Measurements from ENCODE around the gene GDA.

Gene GDA

GRCh38 chr9:72147676-72148075, 1.6 kb upstream of the GDA start:
- H3K9ac ChIP-seq (ENCODE audit: low read depth in 1 of 2, low read length in 2 of 2), result no peak overlapping the region
- H3K4me1 ChIP-seq (ENCODE audit: control insufficient read depth in 1 of 2, insufficient read depth in 2 of 2, low read length in 2 of 2), result peaks cover 0 to 15% of the 10 kb centered on the region in 2 donors
- no peaks in the 10 kb centered on the region for H3K9me3 ChIP-seq (ENCODE audit: control insufficient read depth in 1 of 2, low read length in 2 of 2)
- no peaks in the 10 kb centered on the region for H3K36me3 ChIP-seq (ENCODE audit: control insufficient read depth in 1 of 2, insufficient read depth in 2 of 2, low read length in 2 of 2)
- no peak overlapping the region for H3K27ac ChIP-seq (ENCODE audit: low read depth, low read length)
- no peak overlapping the region for H3K4me3 ChIP-seq (ENCODE audit: low read depth in 1 of 2, low read length in 2 of 2)
- peaks cover 3 to 4% of the 10 kb centered on the region in 2 donors for H3K27me3 ChIP-seq (ENCODE audit: control insufficient read depth in 1 of 2, insufficient read depth in 2 of 2, low read length in 2 of 2)

GRCh38 chr9:72150127-72150526, 887 bp downstream of the GDA start:
- Histone ChIP-seq H3K27ac (ENCODE audit: low read depth, low read length) (peak overlapping the region; percentile 72), H3K4me1 (ENCODE audit: control insufficient read depth in 1 of 2, insufficient read depth in 2 of 2, low read length in 2 of 2) (peaks cover 6 to 20% of the 10 kb centered on the region in 2 donors), H3K9ac (ENCODE audit: low read depth in 1 of 2, low read length in 2 of 2) (peak overlapping the region; percentile 81 to 84), H3K27me3 (ENCODE audit: control insufficient read depth in 1 of 2, insufficient read depth in 2 of 2, low read length in 2 of 2) (peaks cover 3 to 4% of the 10 kb centered on the region in 2 donors), H3K9me3 (ENCODE audit: control insufficient read depth in 1 of 2, low read length in 2 of 2) (no peaks in the 10 kb centered on the region), H3K4me3 (ENCODE audit: low read depth in 1 of 2, low read length in 2 of 2) (peak overlapping the region; percentile 76 to 88), H3K36me3 (ENCODE audit: control insufficient read depth in 1 of 2, insufficient read depth in 2 of 2, low read length in 2 of 2) (no peaks in the 10 kb centered on the region)

DNA sequence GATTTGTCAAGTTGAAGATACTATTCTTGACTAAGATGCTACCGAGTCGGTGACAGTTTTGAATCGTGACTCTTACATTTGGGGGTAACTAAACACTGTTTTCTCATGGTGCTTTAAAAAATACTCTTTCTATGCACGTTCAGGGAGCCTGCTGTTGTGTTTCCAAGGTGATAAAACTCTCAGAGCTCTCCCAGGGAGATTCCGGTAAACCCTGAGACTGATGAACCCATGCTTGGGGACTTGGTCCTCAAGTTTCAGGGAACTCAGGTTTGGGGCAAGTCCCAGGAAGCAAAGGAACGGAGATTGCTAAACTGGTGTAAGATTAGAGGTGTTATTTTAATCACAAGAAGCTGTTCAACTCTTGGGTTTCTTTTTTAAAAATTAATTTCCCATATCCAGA, 1.4 kb downstream of the GDA start:
- Histone ChIP-seq H3K4me1 (ENCODE audit: control insufficient read depth in 1 of 2, insufficient read depth in 2 of 2, low read length in 2 of 2) (peaks cover 10 to 20% of the 10 kb centered on the region in 2 donors), H3K27ac (ENCODE audit: low read depth, low read length) (no peak overlapping the region), H3K9me3 (ENCODE audit: control insufficient read depth in 1 of 2, low read length in 2 of 2) (no peaks in the 10 kb centered on the region), H3K36me3 (ENCODE audit: control insufficient read depth in 1 of 2, insufficient read depth in 2 of 2, low read length in 2 of 2) (no peaks in the 10 kb centered on the region), H3K4me3 (ENCODE audit: low read depth in 1 of 2, low read length in 2 of 2) (peak overlapping the region; percentile 76 to 88), H3K9ac (ENCODE audit: low read depth in 1 of 2, low read length in 2 of 2) (peak overlapping the region; percentile 81 to 84), H3K27me3 (ENCODE audit: control insufficient read depth in 1 of 2, insufficient read depth in 2 of 2, low read length in 2 of 2) (peaks cover 3 to 4% of the 10 kb centered on the region in 2 donors)

GRCh38 chr9:72151104-72151503, 1.9 kb downstream of the GDA start:
- Histone ChIP-seq H3K4me1 (ENCODE audit: control insufficient read depth in 1 of 2, insufficient read depth in 2 of 2, low read length in 2 of 2) (peaks cover 10 to 24% of the 10 kb centered on the region in 2 donors), H3K27me3 (ENCODE audit: control insufficient read depth in 1 of 2, insufficient read depth in 2 of 2, low read length in 2 of 2) (peaks cover 3 to 4% of the 10 kb centered on the region in 2 donors), H3K27ac (ENCODE audit: low read depth, low read length) (peak overlapping the region; percentile 24), H3K36me3 (ENCODE audit: control insufficient read depth in 1 of 2, insufficient read depth in 2 of 2, low read length in 2 of 2) (no peaks in the 10 kb centered on the region), H3K9me3 (ENCODE audit: control insufficient read depth in 1 of 2, low read length in 2 of 2) (no peaks in the 10 kb centered on the region), H3K4me3 (ENCODE audit: low read depth in 1 of 2, low read length in 2 of 2) (peak overlapping the region; percentile 76 to 88), H3K9ac (ENCODE audit: low read depth in 1 of 2, low read length in 2 of 2) (peak overlapping the region; percentile 81 to 84)

- Histone ChIP-seq H3K27me3 (ENCODE audit: control insufficient read depth in 1 of 2, insufficient read depth in 2 of 2, low read length in 2 of 2) (peaks cover 0 to 3% of the 10 kb centered on the region in 2 donors), H3K9me3 (ENCODE audit: control insufficient read depth in 1 of 2, low read length in 2 of 2) (no peaks in the 10 kb centered on the region), H3K36me3 (ENCODE audit: control insufficient read depth in 1 of 2, insufficient read depth in 2 of 2, low read length in 2 of 2) (peaks cover 0 to 11% of the 10 kb centered on the region in 2 donors), H3K4me1 (ENCODE audit: control insufficient read depth in 1 of 2, insufficient read depth in 2 of 2, low read length in 2 of 2) (peaks cover 10 to 28% of the 10 kb centered on the region in 2 donors), H3K4me3 (ENCODE audit: low read depth in 1 of 2, low read length in 2 of 2) (peak overlapping the region; percentile 17 to 41), H3K9ac (ENCODE audit: low read depth in 1 of 2, low read length in 2 of 2) (peak overlapping the region in 1 of 2 donors; percentile 42), H3K27ac (ENCODE audit: low read depth, low read length) (peak overlapping the region; percentile 43)
Observed at GRCh38 chr9:72154468-72155285, 5.4 kb downstream of the GDA start.

- no peak overlapping the region for H3K9ac ChIP-seq (ENCODE audit: low read depth in 1 of 2, low read length in 2 of 2)
- peaks cover 0 to 13% of the 10 kb centered on the region in 2 donors for H3K36me3 ChIP-seq (ENCODE audit: control insufficient read depth in 1 of 2, insufficient read depth in 2 of 2, low read length in 2 of 2)
- H3K27ac ChIP-seq (ENCODE audit: low read depth, low read length), result peak overlapping the region; percentile 43
- peaks cover 0 to under 1% of the 10 kb centered on the region in 2 donors for H3K27me3 ChIP-seq (ENCODE audit: control insufficient read depth in 1 of 2, insufficient read depth in 2 of 2, low read length in 2 of 2)
- no peaks in the 10 kb centered on the region for H3K9me3 ChIP-seq (ENCODE audit: control insufficient read depth in 1 of 2, low read length in 2 of 2)
- peak overlapping the region; percentile 26 to 55 for H3K4me3 ChIP-seq (ENCODE audit: low read depth in 1 of 2, low read length in 2 of 2)
- peaks cover 10 to 28% of the 10 kb centered on the region in 2 donors for H3K4me1 ChIP-seq (ENCODE audit: control insufficient read depth in 1 of 2, insufficient read depth in 2 of 2, low read length in 2 of 2)
Observed at GRCh38 chr9:72155301-72155700, 6.1 kb downstream of the GDA start.

DNA sequence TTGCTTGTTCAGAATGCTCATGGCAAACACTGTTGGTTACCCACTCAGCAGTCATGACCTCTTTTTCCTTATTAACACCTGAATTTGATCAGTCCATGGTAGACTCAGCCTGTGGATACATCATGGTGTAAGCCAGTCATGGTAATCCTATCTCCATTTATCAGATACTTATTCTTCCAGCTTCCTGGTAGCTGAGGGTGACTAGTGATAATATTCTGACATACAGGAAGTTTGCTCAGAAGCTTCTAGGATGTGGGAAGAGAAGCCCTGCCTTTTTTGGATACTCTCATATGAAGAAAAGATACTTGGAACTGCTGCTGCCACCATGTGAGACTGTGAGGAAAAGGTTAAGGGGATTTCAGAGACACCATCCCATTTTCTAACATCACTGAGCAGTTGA, 7.3 kb downstream of the GDA start:
- no peaks in the 10 kb centered on the region for H3K27me3 ChIP-seq (ENCODE audit: control insufficient read depth in 1 of 2, insufficient read depth in 2 of 2, low read length in 2 of 2)
- peaks cover 10 to 28% of the 10 kb centered on the region in 2 donors for H3K4me1 ChIP-seq (ENCODE audit: control insufficient read depth in 1 of 2, insufficient read depth in 2 of 2, low read length in 2 of 2)
- H3K4me3 ChIP-seq (ENCODE audit: low read depth in 1 of 2, low read length in 2 of 2), result peak overlapping the region in 1 of 2 donors; percentile 16
- H3K36me3 ChIP-seq (ENCODE audit: control insufficient read depth in 1 of 2, insufficient read depth in 2 of 2, low read length in 2 of 2), result peaks cover 3 to 17% of the 10 kb centered on the region in 2 donors
- no peaks in the 10 kb centered on the region for H3K9me3 ChIP-seq (ENCODE audit: control insufficient read depth in 1 of 2, low read length in 2 of 2)
- no peak overlapping the region for H3K9ac ChIP-seq (ENCODE audit: low read depth in 1 of 2, low read length in 2 of 2)
- H3K27ac ChIP-seq (ENCODE audit: low read depth, low read length), result no peak overlapping the region

DNA sequence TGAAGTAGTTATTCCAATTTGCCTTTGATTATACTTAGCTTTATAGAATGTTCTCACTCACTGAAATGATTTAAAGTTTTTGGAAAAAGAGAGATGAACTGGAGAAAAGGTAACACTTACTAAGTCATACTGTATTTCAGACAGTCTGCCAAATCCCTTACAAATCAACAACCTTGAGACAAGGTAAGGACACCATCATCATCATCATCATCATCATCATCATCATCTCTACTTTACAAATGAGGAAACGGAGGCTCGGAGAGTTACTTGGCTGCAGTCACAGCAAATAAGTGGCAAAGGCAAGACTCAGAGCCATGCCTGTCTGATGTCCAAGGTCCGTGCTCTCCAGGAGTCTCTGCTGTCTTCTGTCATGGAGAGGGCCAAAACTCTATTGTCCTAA, 9.4 kb downstream of the GDA start:
- H3K27ac ChIP-seq (ENCODE audit: low read depth, low read length), result no peak overlapping the region
- H3K4me3 ChIP-seq (ENCODE audit: low read depth in 1 of 2, low read length in 2 of 2), result no peak overlapping the region
- peaks cover 10 to 28% of the 10 kb centered on the region in 2 donors for H3K4me1 ChIP-seq (ENCODE audit: control insufficient read depth in 1 of 2, insufficient read depth in 2 of 2, low read length in 2 of 2)
- H3K27me3 ChIP-seq (ENCODE audit: control insufficient read depth in 1 of 2, insufficient read depth in 2 of 2, low read length in 2 of 2), result no peaks in the 10 kb centered on the region
- no peaks in the 10 kb centered on the region for H3K9me3 ChIP-seq (ENCODE audit: control insufficient read depth in 1 of 2, low read length in 2 of 2)
- H3K9ac ChIP-seq (ENCODE audit: low read depth in 1 of 2, low read length in 2 of 2), result no peak overlapping the region
- H3K36me3 ChIP-seq (ENCODE audit: control insufficient read depth in 1 of 2, insufficient read depth in 2 of 2, low read length in 2 of 2), result peaks cover 11 to 27% of the 10 kb centered on the region in 2 donors

DNA sequence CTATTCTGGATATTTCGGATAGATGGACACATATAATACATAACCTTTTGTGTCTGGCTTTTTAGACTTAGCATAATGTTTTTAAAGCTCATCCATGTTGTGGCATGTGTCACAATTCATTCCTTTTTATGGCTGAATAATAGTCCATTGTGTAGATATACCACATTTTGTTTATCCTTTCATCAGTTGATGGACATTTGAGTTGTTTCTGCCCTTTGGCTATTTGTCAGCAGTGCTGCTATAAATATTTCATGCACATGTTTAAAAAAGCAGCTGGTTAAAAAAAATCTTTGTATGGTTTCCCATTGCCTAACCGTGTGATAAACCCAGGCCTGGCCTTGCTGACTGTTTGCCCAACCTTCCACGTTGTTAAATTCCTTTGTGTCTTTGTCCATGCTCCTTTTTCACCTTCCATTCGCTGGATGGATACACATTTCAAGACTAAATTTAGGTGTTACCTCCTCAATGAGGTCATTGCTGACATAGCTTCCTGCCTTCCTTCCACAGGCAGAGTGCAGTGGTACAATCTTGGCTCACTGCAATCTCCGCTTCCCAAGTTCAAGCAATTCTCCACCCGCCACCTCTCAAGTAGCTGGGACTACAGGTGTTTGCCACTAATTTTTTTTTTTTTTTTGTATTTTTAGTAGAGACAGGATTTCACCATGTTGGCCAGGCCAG, 11.3 kb downstream of the GDA start:
- Histone ChIP-seq H3K9me3 (ENCODE audit: control insufficient read depth in 1 of 2, low read length in 2 of 2) (no peaks in the 10 kb centered on the region), H3K9ac (ENCODE audit: low read depth in 1 of 2, low read length in 2 of 2) (no peak overlapping the region), H3K4me1 (ENCODE audit: control insufficient read depth in 1 of 2, insufficient read depth in 2 of 2, low read length in 2 of 2) (peaks cover 0 to 16% of the 10 kb centered on the region in 2 donors), H3K4me3 (ENCODE audit: low read depth in 1 of 2, low read length in 2 of 2) (no peak overlapping the region), H3K27me3 (ENCODE audit: control insufficient read depth in 1 of 2, insufficient read depth in 2 of 2, low read length in 2 of 2) (no peaks in the 10 kb centered on the region), H3K27ac (ENCODE audit: low read depth, low read length) (no peak overlapping the region), H3K36me3 (ENCODE audit: control insufficient read depth in 1 of 2, insufficient read depth in 2 of 2, low read length in 2 of 2) (peaks cover 11 to 27% of the 10 kb centered on the region in 2 donors)

- no peak overlapping the region for H3K4me3 ChIP-seq (ENCODE audit: low read depth in 1 of 2, low read length in 2 of 2)
- H3K36me3 ChIP-seq (ENCODE audit: control insufficient read depth in 1 of 2, insufficient read depth in 2 of 2, low read length in 2 of 2), result peaks cover 15 to 23% of the 10 kb centered on the region in 2 donors
- H3K9me3 ChIP-seq (ENCODE audit: control insufficient read depth in 1 of 2, low read length in 2 of 2), result no peaks in the 10 kb centered on the region
Observed at GRCh38 chr9:72165326-72165725, 16.1 kb downstream of the GDA start.

More at GRCh38 chr9:72165326-72165725, 16.1 kb downstream of the GDA start:
- H3K27ac ChIP-seq (ENCODE audit: low read depth, low read length), result no peak overlapping the region
- H3K27me3 ChIP-seq (ENCODE audit: control insufficient read depth in 1 of 2, insufficient read depth in 2 of 2, low read length in 2 of 2), result no peaks in the 10 kb centered on the region
- no peak overlapping the region for H3K9ac ChIP-seq (ENCODE audit: low read depth in 1 of 2, low read length in 2 of 2)
- H3K4me1 ChIP-seq (ENCODE audit: control insufficient read depth in 1 of 2, insufficient read depth in 2 of 2, low read length in 2 of 2), result no peaks in the 10 kb centered on the region

All from duodenal mucosa (tissue), 2 donors.